ENCODE data around the gene C9.

DNA sequence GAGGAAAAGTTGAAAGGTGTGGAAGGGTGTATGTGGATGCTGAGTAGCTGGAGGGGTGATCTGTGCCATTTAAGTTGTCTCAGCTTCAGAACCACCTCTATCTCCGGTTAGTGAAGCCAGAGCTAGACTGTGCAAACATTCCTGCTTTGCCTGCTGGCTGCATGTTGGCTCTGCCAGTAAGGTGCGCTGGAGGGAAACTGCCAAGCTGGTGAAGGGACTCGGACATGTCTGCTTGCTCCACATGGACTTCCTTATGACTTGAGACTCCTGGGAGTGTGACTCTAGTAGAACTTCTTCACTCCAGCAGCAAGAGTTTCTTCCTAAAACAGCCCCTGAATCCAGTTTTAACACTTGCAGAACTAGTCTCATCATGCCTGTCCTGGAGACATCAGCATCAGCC, 32.5 kb upstream of the C9 start:
- TF ChIP-seq, protein P1, sequence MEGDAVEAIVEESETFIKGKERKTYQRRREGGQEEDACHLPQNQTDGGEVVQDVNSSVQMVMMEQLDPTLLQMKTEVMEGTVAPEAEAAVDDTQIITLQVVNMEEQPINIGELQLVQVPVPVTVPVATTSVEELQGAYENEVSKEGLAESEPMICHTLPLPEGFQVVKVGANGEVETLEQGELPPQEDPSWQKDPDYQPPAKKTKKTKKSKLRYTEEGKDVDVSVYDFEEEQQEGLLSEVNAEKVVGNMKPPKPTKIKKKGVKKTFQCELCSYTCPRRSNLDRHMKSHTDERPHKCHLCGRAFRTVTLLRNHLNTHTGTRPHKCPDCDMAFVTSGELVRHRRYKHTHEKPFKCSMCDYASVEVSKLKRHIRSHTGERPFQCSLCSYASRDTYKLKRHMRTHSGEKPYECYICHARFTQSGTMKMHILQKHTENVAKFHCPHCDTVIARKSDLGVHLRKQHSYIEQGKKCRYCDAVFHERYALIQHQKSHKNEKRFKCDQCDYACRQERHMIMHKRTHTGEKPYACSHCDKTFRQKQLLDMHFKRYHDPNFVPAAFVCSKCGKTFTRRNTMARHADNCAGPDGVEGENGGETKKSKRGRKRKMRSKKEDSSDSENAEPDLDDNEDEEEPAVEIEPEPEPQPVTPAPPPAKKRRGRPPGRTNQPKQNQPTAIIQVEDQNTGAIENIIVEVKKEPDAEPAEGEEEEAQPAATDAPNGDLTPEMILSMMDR (IDR thresholded peaks at IDR 0.05; ENCODE audit: poor library complexity, severe bottlenecking), result no peak
- TF ChIP-seq EZH2 (IDR thresholded peaks at IDR 0.05; ENCODE audit: borderline replicate concordance, insufficient read depth, low read length, poor library complexity, severe bottlenecking) (no peak), POLR2AphosphoS5 (IDR thresholded peaks at IDR 0.05) (no peak), TAF1 (IDR thresholded peaks at IDR 0.05; ENCODE audit: low read depth) (no peak), RAD21 (conservative IDR thresholded peaks at IDR 0.05) (no peak)
- TF ChIP-seq, protein P2, sequence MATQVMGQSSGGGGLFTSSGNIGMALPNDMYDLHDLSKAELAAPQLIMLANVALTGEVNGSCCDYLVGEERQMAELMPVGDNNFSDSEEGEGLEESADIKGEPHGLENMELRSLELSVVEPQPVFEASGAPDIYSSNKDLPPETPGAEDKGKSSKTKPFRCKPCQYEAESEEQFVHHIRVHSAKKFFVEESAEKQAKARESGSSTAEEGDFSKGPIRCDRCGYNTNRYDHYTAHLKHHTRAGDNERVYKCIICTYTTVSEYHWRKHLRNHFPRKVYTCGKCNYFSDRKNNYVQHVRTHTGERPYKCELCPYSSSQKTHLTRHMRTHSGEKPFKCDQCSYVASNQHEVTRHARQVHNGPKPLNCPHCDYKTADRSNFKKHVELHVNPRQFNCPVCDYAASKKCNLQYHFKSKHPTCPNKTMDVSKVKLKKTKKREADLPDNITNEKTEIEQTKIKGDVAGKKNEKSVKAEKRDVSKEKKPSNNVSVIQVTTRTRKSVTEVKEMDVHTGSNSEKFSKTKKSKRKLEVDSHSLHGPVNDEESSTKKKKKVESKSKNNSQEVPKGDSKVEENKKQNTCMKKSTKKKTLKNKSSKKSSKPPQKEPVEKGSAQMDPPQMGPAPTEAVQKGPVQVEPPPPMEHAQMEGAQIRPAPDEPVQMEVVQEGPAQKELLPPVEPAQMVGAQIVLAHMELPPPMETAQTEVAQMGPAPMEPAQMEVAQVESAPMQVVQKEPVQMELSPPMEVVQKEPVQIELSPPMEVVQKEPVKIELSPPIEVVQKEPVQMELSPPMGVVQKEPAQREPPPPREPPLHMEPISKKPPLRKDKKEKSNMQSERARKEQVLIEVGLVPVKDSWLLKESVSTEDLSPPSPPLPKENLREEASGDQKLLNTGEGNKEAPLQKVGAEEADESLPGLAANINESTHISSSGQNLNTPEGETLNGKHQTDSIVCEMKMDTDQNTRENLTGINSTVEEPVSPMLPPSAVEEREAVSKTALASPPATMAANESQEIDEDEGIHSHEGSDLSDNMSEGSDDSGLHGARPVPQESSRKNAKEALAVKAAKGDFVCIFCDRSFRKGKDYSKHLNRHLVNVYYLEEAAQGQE (IDR thresholded peaks at IDR 0.05; ENCODE audit: borderline replicate concordance), result no peak

All from neural cell (in vitro differentiated cells).